GM12892 (cell line): ENCODE measurements around the gene RLN3.

Experiments used
- DNase-seq: peaks from one replicate; pipeline ENCODE4 v3.0.0; 2011; ENCODE audit not compliant: insufficient read length
- FAIRE-seq: peaks from 2 replicates; lab custom pipeline; 2011; peaks lifted over from hg19 to GRCh38; lab: Jason Lieb, UNC
- POLR2A ChIP-seq: IDR thresholded peaks from 2 replicates; pipeline ENCODE4 v1.6.1; 2011; ENCODE audit warnings: low read depth, low read length, control low read depth
- POLR2AphosphoS5 ChIP-seq: IDR thresholded peaks from 2 replicates; pipeline ENCODE4 v1.6.1; 2011; ENCODE audit warnings: low read depth, low read length, control low read depth
- TAF1 ChIP-seq: IDR thresholded peaks from 2 replicates; pipeline ENCODE4 v1.6.1; 2011; ENCODE audit warnings: low read depth, mild to moderate bottlenecking, control low read depth, low read length, borderline replicate concordance

The RLN3 gene

DNA sequence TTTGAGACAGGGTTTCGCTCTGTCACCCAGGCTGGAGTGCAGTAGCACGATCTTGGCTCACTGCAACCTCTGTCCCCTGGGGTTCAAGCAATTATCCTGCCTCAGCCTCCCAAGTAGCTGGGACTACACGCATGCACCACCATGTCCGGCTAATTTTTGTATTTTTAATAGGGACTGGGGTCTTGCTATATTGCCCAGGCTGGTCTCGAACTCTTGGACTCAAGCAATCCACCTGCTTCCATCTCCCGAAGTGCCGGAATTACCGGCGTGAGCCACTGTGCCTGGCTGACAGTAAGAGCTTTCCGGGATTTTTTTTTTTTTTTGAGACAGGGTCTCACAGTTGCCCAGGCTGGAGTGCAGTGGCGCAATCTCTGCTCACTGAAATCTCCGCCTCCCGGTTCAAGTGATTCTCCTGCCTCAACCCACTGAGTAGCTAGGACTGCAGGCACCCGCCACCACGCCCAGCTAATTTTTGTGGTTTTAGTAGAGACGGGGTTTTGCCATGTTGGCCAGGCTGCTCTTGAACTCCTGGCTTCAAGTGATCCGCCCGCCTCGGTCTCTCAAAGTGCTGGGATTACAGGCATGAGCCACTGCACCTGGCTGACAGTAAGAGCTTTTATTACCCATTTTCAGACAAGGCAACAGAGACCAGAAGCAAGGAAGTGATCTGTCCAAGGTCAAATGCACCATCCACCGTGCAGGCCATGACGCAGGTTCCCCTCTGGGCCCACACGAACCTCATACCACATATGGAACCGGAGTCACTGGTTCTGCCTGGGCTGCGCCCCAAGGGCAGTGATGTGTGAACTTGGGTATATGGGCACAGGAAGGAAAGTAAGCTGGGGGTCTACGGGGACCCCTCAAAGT, 42.8 kb upstream of the RLN3 start:
- peak; percentile 81 for FAIRE-seq
- DNase-seq = no peak
- TF ChIP-seq POLR2A (no peak), POLR2AphosphoS5 (no peak), TAF1 (no peak)

DNA sequence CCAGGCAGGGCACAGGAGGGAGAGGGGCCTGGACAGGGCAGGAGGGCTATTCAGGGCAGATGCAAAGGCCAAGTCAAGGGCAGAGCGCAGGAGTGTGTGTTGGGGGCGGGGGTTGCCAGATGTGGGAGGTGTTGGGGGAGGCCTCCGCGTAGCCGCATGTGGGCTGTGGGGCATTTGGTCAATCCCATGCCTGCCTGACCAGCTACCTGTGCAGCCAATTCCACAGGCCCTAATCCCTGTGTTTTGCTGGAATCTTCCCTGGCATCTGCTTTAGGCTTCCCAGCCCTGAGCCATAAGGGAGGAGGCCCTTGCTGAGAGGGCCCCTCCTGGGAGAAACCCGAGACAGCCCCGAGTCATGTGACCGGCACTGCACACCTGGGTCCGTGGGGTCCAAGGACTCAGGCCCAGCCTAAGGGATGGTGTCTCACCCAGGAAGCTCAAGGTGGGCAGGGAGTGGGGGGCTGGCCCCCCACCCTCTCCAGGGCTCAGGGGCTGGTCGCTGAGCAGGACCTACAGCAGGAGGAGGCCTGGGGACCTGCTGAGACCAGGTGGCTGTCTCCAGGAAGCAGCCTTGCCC, 42.1 kb upstream of the RLN3 start:
- no peak; the same call in 1 of the 2 replicates for TF ChIP-seq POLR2AphosphoS5
- TF ChIP-seq TAF1 = no peak
- DNase-seq (no peak), FAIRE-seq (no peak)

DNA sequence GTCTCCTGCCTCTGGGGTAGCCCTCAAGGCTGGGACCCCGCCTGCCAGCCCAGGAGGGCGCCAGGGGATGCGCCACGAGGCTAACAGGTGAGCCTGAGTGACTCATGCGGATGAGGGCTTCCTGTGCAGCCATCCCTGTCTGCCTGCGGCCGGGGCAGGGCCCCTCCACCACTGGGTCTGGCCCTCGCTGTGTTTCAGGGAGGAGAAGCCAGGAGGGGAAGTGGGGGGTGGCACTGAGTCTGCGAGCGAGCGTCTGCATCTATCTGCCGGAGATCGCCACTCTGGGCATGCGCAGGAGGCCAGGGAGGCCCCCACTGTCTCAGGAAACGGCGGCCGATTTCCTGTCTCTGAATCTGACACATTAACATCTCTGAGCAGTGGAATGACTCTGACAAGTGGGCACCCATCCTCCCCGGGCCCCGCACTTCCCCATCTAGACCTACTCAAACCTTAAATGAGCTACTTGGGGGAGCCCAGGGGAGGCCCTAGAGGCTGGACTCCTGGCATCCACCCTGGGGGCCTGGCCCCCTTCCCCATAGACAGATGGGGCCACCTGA, 41.5 kb upstream of the RLN3 start:
- DNase-seq = peak; percentile 100
- TF ChIP-seq TAF1 (peak; percentile 59), POLR2AphosphoS5 (peak; percentile 53; the same call in 1 of the 2 replicates), POLR2A (peak; percentile 70; the same call in 1 of the 2 replicates)
- FAIRE-seq = peak; percentile 99

DNA sequence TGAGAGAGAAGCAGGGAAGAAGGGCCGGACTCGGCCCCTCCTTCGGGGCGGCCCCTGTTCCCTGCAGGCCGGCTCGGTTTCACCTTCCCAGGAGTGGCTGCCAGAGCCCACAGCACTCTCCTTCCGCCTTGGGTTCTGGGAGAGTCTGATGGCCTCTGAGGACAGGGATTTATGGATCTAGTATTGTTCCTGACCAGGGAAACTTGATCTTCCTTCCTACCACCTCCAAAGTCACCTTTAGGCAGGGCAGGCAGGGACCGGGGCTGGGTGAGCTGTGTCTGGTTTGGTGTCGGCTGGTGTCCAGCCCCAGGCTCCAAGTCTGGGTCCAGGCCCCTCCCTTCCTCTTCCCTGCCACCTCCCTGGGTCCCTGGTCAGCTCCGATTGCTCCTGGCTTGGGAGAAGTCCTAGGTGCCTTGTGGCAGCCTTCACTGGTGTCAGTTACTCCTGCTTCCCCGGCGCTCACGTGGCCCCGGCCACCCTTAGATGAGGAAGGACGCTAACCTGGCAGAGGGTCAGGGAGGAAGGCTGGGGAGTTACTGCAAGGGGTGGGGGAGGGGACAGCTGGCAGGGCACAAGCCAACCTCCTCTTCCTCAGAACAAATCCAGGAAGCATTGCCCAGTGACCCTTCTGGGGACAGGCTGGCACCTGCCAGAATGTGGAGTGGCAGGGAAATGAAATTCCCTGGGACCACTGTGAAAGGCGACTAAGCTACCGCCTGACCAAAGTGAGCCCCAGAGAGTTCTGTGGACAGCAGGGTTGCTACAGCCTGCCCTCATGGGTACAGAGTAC, 40.7 kb upstream of the RLN3 start:
- FAIRE-seq = peak; percentile 50
- TF ChIP-seq TAF1 (no peak), POLR2A (no peak), POLR2AphosphoS5 (no peak)
- no peak for DNase-seq

DNA sequence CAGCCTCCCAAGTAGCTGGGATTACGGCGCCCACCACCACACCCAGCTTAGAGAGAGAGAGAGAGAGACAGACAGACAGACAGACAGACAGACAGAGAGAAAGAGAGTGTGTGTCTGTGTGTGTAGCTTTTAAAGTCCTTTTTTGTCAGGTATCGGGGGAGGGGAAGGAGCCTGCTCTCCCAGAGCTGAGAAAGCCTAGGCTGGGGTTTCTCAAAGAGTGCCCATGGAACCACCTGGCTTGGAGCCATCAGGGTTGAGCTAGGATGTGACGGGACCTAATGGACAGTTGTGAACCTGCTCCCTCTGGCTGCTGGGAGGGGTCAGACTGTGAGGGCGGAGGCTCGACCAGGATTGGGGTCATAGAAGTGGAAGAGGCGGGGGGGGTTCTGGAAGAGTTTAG, 38.5 kb upstream of the RLN3 start:
- DNase-seq (no peak), FAIRE-seq (no peak)
- TF ChIP-seq TAF1 (no peak), POLR2AphosphoS5 (no peak), POLR2A (no peak)

DNA sequence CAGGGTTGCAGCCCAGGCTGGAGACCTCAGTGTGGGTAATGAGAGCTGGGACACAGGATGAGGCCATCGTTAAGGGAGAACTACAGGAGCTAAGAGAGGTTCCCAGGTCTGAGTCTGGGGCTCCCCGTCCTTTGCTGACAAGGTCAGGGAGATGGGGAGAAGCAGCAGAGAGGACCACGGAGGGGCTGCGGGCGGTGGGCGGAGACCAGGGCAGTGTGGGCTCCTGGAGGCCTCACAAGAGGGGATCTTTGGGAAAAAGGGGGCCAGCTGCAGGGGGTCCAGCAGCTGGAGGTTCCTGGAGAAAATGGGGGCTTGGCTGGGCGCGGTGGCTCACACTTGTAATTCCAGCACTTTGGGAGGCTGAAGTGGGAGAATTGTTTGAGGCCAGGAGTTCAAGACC, 37.9 kb upstream of the RLN3 start:
- no peak for DNase-seq
- no peak for TF ChIP-seq POLR2A
- TF ChIP-seq POLR2AphosphoS5 = no peak
- no peak for TF ChIP-seq TAF1
- no peak for FAIRE-seq

DNA sequence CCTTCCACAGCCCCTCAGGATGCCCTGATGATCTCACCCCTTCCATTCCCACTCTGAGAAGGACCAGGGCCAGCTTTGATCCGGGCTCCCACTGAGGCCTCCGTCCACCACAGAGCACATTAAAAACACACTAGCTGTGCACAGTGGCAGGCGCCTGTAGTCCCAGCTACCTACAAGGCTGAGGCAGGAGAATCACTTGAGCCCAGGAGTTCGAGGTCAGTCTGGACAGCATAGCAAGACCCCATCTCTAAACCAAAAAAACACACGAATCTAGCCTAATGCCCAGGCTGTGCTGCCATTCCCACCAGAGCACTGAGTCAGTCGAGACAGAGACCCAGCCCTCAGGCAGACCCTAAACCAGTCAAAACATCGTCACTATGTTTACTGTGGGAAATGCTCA, 35.9 kb upstream of the RLN3 start:
- peak; percentile 1 for DNase-seq
- TF ChIP-seq POLR2A = no peak
- TF ChIP-seq POLR2AphosphoS5 = no peak
- TF ChIP-seq TAF1 = no peak
- no peak for FAIRE-seq

DNA sequence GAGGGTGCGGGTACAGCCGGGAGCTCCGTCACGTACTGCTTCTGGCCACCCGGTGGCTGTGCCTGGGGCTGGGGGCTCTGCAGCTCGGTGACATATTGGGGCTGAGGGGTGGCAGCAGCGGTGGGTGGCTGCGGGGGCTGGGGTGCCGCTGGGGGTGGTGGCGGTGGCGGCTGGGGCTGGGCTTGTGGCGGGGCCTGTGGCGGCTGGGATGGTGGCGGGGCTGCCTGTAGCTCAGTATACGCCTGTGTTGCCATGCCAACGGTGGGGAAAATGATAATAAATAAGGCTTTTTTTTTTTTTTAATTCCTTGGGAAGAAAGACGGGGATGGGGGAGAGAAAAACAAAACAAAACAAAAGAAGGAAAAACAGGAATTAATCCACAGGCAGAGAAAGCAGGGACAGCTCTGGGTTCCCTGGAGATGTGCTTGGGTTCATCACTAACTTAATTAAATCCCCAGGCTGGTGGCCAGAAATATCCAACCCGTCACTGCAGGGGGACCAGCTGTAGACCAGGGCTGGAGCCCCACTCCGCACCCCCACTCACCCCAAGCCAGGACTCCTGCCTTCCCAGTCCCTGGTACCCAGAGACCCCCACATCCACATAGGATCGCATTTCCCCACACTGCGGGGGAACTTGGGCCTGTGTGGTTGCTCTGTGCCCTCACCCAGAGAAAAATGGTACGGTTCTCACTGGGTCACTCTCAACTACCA, 34.2 kb upstream of the RLN3 start:
- no peak for TF ChIP-seq POLR2A
- no peak for TF ChIP-seq TAF1
- TF ChIP-seq POLR2AphosphoS5 = no peak
- DNase-seq (peak; percentile 17), FAIRE-seq (no peak)

DNA sequence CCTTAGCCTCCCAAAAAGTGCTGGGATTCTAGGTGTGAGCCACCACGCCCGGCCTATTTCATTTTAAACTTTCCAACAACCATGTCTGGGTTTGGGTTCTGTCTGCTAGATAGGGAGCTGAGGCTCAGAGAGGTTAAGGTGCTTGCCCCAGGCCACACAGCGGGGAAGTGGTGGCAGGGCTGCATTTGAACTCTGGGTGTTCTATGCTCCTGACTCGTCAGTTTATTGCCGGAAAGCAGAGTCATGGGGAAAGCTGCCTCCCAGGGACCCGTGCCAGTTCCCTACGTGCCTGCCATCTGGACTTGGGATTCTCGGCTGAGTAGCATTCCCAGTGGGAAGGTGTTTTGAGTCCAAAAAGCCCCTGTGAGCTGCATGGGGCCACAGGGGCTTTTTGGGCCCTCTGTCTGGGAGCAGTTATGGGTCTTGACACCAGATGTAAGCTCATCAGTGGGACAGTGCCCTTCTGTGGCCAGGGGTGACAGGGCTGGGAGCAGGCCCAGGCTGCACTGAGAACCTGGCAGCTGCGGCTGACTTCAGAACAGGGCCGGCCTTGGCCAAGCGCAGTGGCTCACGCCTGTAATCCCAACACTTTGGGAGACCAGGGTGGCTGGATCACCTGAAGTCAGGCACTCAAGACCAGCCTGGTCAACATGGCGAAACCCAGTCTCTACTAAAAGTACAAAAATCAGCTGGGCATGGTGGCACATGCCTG, 32.8 kb upstream of the RLN3 start:
- TF ChIP-seq TAF1 (no peak), POLR2AphosphoS5 (no peak)
- FAIRE-seq (no peak), DNase-seq (no peak)

DNA sequence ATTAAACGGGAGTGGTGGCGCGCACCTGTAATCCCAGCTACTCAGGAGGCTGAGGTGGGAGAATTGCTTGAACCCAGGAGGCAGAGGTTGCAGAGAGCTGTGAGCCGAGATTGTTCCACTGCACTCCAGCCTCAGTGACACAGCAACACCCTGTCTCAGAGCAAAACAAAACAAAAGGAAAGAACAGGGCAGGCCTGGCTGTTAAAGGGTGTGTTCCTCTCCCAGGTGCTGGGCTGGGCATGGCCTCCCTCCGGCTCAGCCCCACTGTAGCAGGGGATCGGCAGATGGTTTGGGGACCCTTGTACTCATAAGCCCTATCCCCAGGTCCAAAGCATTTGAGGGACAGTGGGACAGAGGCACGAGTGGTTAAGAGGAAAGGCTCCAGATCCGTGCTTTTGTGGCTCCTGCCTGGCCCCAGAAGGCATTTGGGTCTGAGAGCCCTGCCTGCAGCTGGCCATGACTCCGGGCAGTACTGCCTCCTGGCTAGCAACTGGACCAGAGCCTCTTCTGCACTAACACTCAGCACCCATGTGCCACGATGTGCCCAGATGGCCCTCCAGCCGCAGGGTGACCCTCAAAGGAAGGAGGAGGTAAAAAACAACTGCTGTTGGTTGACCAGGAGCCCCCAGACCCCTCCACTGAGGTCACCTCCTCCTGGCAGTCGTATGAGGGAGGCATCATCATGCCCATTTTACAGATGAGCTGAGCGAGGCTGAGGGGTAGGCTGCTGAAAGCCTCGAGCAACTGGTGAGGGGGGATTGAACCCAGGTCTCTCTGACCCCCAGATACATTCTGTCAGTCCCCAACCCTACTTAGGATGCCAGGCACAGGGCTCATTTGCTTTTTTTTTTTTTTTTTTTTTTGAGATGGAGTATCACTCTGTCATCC, 31.8 kb upstream of the RLN3 start:
- DNase-seq (no peak), FAIRE-seq (no peak)
- TF ChIP-seq TAF1 (no peak), POLR2A (no peak), POLR2AphosphoS5 (no peak)
